GM23338 (cell line): ENCODE measurements around the gene SPRY4.

Source experiments
- CTCF ChIP-seq, 2 experiments: fragments of 200-600 bp in 1 of 2; sonication (generic) in 1 of 2; conservative IDR thresholded peaks; 2 replicates each; pipeline versions ENCODE4 v1.5.1 to v1.6.1; 2016 to 2017; ENCODE audit warnings: antibody characterized with exemption in 2 of 2, low read depth in 2 of 2, mild to moderate bottlenecking in 2 of 2, moderate library complexity in 1 of 2
- EZH2 ChIP-seq: fragments of 200-600 bp; sonication (generic); IDR thresholded peaks from one replicate; pipeline ENCODE4 v1.8.0; 2017; ENCODE audit warnings: antibody characterized with exemption, mild to moderate bottlenecking, low read depth; ENCODE audit not compliant: unreplicated experiment
- JUNB ChIP-seq: IDR thresholded peaks from one replicate; pipeline ENCODE4 v1.6.1; 2016; ENCODE audit warnings: antibody characterized with exemption; ENCODE audit not compliant: unreplicated experiment
- POLR2AphosphoS5 ChIP-seq: IDR thresholded peaks from 2 replicates; pipeline ENCODE4 v1.6.1; 2016; ENCODE audit warnings: antibody characterized with exemption, low read depth

- TF ChIP-seq CTCF (conservative IDR thresholded peaks at IDR 0.05; ENCODE audit: low read depth in 2 of 2) (no peak), POLR2AphosphoS5 (no peak), JUNB (no peak), EZH2 (no peak)
Measured at GRCh38 chr5:142313682-142314081, 11.1 kb downstream of the SPRY4 start.
